ENCODE data around the gene NRGN. TPM values are rescaled to one million over a fixed set of nuclear protein-coding genes. Genes with fewer than 3 reads are reported as not detected.

Gene NRGN
- total and polyA plus RNA-seq, 10 of the 15 experiments (the other 5 are each of a cell fraction or from before 2014, with no cell fraction given): 0.36 to 3.2 (median 1.1) TPM; not detected in 2

DNA sequence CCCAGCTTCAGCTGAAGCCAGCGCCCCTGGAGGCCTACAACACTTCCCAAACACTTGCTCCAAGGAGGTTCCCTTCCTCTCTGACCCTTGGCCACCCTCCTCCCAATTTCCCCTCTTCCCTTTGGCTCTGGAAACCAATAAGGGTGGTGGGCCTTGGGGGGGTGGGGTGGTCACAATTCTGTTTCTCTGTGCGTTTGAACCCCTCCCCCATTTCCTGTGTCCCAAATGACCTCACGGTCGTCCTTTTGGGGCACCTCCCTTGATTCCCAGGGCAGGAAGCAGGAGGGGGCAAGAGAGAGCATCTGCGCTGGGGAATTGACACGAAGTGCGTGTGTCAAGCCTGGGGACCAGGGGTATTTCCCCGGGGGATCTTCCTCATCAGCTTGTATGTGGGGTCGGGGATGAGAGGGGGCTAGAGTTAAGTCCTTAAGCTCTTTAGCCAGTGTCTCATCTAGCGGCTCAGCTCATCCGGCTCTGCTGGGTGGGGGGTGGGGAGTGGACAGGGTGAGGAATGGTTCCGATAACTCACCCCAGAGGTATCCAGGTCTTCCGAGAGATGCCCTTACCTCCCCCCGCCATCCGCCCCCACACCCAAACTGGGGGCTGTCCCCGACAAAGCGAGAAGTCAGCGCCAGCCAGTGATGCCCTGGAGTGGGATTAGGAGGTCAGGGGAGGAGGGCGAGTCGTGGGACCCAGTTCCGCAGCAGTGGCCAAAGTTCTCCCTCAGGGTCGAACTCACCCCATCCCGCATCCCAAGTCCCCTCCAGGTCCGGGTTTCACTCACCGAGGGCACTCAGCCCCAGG, 21.8 kb downstream of the NRGN start (continued):
- TF ChIP-seq CTCF (IDR thresholded peaks at IDR 0.05 in 2 of 3, conservative IDR thresholded peaks at IDR 0.05 in 1 of 3; ENCODE audit: control insufficient read depth in 2 of 3, extremely low read depth in 1 of 3, insufficient read depth in 1 of 3, low read depth in 3 of 3, low read length in 3 of 3): 0 out of 6 replicates have a peak, but pooled peaks of 2 of the 3 experiments have one; percentile 4 to 11
- TF ChIP-seq, protein P1, sequence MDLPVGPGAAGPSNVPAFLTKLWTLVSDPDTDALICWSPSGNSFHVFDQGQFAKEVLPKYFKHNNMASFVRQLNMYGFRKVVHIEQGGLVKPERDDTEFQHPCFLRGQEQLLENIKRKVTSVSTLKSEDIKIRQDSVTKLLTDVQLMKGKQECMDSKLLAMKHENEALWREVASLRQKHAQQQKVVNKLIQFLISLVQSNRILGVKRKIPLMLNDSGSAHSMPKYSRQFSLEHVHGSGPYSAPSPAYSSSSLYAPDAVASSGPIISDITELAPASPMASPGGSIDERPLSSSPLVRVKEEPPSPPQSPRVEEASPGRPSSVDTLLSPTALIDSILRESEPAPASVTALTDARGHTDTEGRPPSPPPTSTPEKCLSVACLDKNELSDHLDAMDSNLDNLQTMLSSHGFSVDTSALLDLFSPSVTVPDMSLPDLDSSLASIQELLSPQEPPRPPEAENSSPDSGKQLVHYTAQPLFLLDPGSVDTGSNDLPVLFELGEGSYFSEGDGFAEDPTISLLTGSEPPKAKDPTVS (IDR thresholded peaks at IDR 0.05; ENCODE audit: low read depth, low read length): no peak
- no peak for TF ChIP-seq MTA2 (IDR thresholded peaks at IDR 0.05; ENCODE audit: low read depth)
- no peak for TF ChIP-seq SRF (IDR thresholded peaks at IDR 0.05; ENCODE audit: low read depth in 2 of 2, low read length in 2 of 2)
- TF ChIP-seq TCF7 (IDR thresholded peaks at IDR 0.05; ENCODE audit: borderline replicate concordance): no peak
- TF ChIP-seq LARP7 (IDR thresholded peaks at IDR 0.05): no peak
- TF ChIP-seq NFYA (IDR thresholded peaks at IDR 0.05; ENCODE audit: borderline replicate concordance, low read depth, low read length): no peak
- TF ChIP-seq ATF2 (IDR thresholded peaks at IDR 0.05; ENCODE audit: low read length): no peak
- TF ChIP-seq, protein P2, sequence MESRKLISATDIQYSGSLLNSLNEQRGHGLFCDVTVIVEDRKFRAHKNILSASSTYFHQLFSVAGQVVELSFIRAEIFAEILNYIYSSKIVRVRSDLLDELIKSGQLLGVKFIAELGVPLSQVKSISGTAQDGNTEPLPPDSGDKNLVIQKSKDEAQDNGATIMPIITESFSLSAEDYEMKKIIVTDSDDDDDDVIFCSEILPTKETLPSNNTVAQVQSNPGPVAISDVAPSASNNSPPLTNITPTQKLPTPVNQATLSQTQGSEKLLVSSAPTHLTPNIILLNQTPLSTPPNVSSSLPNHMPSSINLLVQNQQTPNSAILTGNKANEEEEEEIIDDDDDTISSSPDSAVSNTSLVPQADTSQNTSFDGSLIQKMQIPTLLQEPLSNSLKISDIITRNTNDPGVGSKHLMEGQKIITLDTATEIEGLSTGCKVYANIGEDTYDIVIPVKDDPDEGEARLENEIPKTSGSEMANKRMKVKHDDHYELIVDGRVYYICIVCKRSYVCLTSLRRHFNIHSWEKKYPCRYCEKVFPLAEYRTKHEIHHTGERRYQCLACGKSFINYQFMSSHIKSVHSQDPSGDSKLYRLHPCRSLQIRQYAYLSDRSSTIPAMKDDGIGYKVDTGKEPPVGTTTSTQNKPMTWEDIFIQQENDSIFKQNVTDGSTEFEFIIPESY (IDR thresholded peaks at IDR 0.05): no peak
- TF ChIP-seq IKZF1 (conservative IDR thresholded peaks at IDR 0.05): no peak
- TF ChIP-seq, protein P3, sequence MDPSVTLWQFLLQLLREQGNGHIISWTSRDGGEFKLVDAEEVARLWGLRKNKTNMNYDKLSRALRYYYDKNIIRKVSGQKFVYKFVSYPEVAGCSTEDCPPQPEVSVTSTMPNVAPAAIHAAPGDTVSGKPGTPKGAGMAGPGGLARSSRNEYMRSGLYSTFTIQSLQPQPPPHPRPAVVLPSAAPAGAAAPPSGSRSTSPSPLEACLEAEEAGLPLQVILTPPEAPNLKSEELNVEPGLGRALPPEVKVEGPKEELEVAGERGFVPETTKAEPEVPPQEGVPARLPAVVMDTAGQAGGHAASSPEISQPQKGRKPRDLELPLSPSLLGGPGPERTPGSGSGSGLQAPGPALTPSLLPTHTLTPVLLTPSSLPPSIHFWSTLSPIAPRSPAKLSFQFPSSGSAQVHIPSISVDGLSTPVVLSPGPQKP (IDR thresholded peaks at IDR 0.05; ENCODE audit: low read depth, low read length): no peak
- no peak for TF ChIP-seq BMI1 (IDR thresholded peaks at IDR 0.05; ENCODE audit: borderline replicate concordance)
- TF ChIP-seq SREBF2 (IDR thresholded peaks at IDR 0.05; ENCODE audit: low read length): no peak
- TF ChIP-seq, protein P4, sequence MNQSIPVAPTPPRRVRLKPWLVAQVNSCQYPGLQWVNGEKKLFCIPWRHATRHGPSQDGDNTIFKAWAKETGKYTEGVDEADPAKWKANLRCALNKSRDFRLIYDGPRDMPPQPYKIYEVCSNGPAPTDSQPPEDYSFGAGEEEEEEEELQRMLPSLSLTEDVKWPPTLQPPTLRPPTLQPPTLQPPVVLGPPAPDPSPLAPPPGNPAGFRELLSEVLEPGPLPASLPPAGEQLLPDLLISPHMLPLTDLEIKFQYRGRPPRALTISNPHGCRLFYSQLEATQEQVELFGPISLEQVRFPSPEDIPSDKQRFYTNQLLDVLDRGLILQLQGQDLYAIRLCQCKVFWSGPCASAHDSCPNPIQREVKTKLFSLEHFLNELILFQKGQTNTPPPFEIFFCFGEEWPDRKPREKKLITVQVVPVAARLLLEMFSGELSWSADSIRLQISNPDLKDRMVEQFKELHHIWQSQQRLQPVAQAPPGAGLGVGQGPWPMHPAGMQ (IDR thresholded peaks at IDR 0.05; ENCODE audit: borderline replicate concordance): no peak
- TF ChIP-seq SIN3A (IDR thresholded peaks at IDR 0.05; ENCODE audit: low read depth, low read length): 0 out of 2 replicates have a peak, but pooled peaks have one; percentile 22

All from GM12878 (cell line).